ENCODE results near the gene CTDSP2.
A peak's percentile ranks its signal among the peaks of the same experiment; 100 is the strongest.
"Not testable (repeated sequence)": the region's sequence is repeated elsewhere in the genome, so short reads cannot be mapped to it uniquely, and the experiment has no call there.

Gene CTDSP2

DNA sequence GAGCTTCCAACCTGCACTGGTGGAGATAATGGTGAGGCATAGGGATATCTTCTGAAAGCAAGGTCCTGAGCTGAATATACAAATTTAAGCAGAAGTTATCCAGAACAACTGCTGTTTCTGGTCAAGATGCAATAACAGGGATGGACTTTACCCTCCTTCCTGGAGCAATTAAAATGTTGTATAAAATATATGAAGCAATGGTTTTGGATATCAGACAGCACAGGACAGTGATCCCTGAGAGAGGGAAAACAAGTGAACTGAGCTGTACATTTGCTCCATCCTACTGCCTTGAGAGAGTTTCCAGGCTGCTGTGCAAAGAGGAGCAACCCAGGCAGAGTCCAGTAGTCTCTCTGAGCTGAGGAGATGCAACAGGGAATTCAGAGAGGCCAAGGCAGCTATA, 36.0 kb upstream of the CTDSP2 start:
- H3K36me3 ChIP-seq (replicated peaks): no peaks in the 10 kb centered on the region
- no peak overlapping the region for H3K27ac ChIP-seq
- no peaks in the 10 kb centered on the region for H3K27me3 ChIP-seq (replicated peaks)
- TF ChIP-seq, protein P1, sequence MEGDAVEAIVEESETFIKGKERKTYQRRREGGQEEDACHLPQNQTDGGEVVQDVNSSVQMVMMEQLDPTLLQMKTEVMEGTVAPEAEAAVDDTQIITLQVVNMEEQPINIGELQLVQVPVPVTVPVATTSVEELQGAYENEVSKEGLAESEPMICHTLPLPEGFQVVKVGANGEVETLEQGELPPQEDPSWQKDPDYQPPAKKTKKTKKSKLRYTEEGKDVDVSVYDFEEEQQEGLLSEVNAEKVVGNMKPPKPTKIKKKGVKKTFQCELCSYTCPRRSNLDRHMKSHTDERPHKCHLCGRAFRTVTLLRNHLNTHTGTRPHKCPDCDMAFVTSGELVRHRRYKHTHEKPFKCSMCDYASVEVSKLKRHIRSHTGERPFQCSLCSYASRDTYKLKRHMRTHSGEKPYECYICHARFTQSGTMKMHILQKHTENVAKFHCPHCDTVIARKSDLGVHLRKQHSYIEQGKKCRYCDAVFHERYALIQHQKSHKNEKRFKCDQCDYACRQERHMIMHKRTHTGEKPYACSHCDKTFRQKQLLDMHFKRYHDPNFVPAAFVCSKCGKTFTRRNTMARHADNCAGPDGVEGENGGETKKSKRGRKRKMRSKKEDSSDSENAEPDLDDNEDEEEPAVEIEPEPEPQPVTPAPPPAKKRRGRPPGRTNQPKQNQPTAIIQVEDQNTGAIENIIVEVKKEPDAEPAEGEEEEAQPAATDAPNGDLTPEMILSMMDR (IDR thresholded peaks at IDR 0.05; ENCODE audit: low read depth, low read length, missing control alignments): no peak
- DNase-seq: no peak
- in situ Hi-C loops (cut with HindIII; ENCODE audit: low pct_ligation_motif_present, low sequenced_read_pairs): no loop called here
- H3K4me3 ChIP-seq (ENCODE audit: low read depth, low read length): no peak overlapping the region

DNA sequence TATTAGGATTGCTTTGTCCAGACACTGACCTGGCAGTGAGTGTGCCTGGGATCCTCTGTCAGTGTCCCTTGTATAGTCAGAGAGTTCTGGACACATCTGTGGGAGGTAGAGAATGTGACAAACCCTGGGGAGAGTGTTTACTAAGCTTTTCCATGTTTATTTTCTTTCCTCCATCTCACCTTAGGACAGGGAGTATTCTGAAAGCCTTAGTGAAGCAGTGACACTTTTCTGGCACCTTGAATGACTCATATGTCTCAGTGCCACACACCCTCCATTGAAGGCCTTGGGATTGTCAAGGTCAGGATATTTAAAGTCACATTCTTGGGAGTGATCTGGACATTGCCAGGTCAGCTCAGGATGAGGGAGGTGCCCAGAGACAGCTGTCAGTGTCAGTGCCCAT, 34.9 kb upstream of the CTDSP2 start:
- no peak for DNase-seq
- in situ Hi-C loops (cut with HindIII; ENCODE audit: low pct_ligation_motif_present, low sequenced_read_pairs): no loop called here
- Histone ChIP-seq H3K27ac (no peak overlapping the region), H3K27me3 (replicated peaks) (no peaks in the 10 kb centered on the region), H3K4me3 (ENCODE audit: low read depth, low read length) (no peak overlapping the region), H3K36me3 (replicated peaks) (no peaks in the 10 kb centered on the region)
- TF ChIP-seq, protein P1 (IDR thresholded peaks at IDR 0.05; ENCODE audit: low read depth, low read length, missing control alignments): no peak

DNA sequence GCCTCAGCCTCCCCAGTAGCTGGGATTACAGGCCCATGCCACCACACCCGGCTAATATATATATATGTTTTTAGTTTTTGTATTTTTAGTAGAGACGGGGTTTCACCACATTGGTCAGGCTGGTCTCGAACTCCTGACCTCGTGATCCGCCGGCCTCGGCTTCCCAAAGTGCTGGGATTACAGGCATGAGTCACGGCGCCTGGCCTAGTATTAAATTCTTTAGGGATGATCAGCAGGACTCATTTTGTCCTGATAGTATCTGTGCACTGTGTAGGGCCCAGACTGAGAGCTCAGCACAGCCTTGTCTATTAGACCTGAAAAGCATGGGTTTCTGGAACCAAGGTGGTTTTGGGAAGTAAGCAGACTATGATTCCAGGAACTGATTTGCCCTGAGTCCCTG, 34.5 kb upstream of the CTDSP2 start:
- H3K27ac ChIP-seq; in situ Hi-C loops (cut with HindIII; ENCODE audit: low pct_ligation_motif_present, low sequenced_read_pairs); H3K4me3 ChIP-seq (ENCODE audit: low read depth, low read length); H3K27me3 ChIP-seq (replicated peaks); H3K36me3 ChIP-seq (replicated peaks): not testable (repeated sequence)
- DNase-seq: peak; percentile 76

DNA sequence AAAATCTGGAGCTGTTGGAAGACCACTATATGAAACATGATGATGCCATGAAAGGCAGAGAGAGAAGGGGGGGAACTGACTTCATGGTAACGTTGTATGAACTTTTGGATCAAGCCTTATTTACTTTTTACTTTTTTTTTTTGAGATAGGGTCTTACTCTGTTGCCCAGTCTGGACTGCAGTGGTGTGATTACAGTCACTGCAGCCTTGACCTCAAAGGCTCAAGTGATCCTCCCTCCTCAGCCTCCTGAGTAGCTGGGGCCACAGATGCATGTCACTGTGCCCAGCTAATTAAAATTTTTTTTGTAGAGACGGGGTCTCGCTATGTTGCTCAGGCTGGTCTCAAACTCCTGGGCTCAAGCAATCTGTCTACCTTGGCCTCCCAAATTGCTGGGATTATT, 31.3 kb upstream of the CTDSP2 start:
- Histone ChIP-seq H3K4me3 (ENCODE audit: low read depth, low read length) (no peak overlapping the region), H3K27ac (no peak overlapping the region), H3K27me3 (replicated peaks) (no peaks in the 10 kb centered on the region), H3K36me3 (replicated peaks) (no peaks in the 10 kb centered on the region)
- in situ Hi-C loops (cut with HindIII; ENCODE audit: low pct_ligation_motif_present, low sequenced_read_pairs): no loop called here
- DNase-seq: no peak
- TF ChIP-seq, protein P1 (IDR thresholded peaks at IDR 0.05; ENCODE audit: low read depth, low read length, missing control alignments): no peak

DNA sequence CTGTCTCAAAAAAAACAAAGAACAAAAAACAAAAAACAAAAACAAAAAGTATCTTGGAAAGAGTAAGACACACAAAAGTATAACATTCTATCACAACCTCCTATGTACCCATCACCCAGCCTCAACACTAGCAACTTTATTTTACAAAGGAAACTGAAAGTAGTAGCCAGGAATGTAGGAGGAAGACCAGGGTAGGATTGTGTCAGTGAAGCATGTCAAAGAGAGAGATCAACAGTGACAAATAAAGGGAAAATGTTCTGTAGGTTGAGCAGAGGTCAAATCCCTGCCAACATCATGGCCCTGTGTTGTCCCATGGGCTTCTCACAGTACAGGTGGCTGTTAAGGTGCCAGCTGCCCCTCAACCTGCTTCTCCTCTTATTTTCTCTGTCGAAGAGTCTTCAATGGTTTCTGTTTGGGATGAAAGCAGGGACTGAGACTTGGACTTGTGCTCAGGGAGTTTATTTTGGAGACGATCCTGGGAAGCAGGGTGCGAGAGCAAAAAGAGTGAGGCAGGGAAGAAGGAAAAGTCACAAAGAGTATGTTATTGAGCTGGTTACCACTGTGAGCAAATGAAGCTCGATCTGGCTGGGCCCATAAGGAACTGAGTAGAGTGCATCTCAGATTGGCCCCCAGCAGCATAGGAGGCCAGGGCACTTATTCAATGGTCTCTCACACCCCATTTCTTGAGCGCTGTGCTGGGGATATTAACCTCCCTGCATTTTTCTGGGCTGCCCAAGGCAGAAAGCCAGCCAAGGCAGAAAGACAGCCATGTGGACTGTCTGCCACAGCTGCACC, 29.4 kb upstream of the CTDSP2 start:
- Histone ChIP-seq H3K36me3 (replicated peaks) (no peaks in the 10 kb centered on the region), H3K27ac (no peak overlapping the region), H3K4me3 (ENCODE audit: low read depth, low read length) (no peak overlapping the region), H3K27me3 (replicated peaks) (no peaks in the 10 kb centered on the region)
- TF ChIP-seq, protein P1 (IDR thresholded peaks at IDR 0.05; ENCODE audit: low read depth, low read length, missing control alignments): no peak
- no peak for DNase-seq
- in situ Hi-C loops (cut with HindIII; ENCODE audit: low pct_ligation_motif_present, low sequenced_read_pairs): no loop called here

DNA sequence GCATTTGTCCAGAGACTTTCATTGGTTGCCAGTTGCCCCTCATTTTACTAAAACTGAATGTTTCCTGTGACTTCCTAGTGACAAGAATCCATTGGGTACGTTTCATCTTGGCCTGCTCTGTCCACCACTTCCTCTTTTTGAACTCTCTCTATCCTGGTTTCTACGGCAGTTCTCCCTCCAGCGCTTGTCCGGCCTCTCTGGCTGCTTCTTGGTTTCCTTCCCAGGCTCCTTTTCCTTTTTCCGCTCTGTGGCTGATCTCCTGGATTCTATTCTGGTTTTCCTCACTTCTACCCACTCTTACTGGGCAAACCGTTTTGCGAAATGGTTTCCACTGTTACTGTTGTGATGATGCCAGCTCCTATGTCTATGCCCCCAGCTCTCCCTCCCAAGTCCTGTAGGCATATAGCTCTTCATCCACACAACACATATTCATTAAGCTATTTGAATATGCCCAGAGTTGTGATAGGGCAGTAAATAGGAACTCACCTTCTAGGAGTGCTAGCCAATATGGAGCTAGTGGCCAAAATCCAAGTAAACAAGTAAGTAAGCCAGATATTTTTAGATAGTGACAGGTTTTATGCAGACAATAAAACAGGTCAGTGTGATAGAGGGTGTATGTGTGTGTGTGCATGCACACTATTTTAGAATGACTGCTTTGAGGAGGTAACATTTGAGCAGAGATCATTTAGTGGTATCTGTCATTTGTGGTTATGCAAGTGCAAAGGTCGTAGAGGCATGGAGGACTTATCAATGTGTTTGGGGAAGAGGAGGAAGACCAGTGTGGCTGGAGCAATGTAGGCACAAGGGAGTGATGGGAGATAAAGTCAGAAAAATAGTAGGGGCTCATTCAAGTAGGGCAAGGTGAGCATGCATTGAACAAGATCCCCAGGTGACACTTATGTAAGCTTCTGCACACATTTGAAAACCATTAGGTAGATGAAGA, 27.9 kb upstream of the CTDSP2 start:
- in situ Hi-C loops (cut with HindIII; ENCODE audit: low pct_ligation_motif_present, low sequenced_read_pairs): no loop called here
- H3K27me3 ChIP-seq (replicated peaks): no peaks in the 10 kb centered on the region
- TF ChIP-seq, protein P1 (IDR thresholded peaks at IDR 0.05; ENCODE audit: low read depth, low read length, missing control alignments): no peak
- DNase-seq: no peak
- H3K27ac ChIP-seq: no peak overlapping the region
- no peak overlapping the region for H3K4me3 ChIP-seq (ENCODE audit: low read depth, low read length)
- no peaks in the 10 kb centered on the region for H3K36me3 ChIP-seq (replicated peaks)
